OCI-LY7 (cell line): ENCODE results near the gene CNTN2. TPM values are rescaled to one million over a fixed set of nuclear protein-coding genes. Genes with fewer than 3 reads are reported as not detected.

Source experiments
- BruUV-seq: library from RNA; stranded (reverse); fragments of 400-500 nt; replicated peaks from 2 replicates; lab custom pipeline; 2021; lab: Mats Ljungman, UMichigan
- CTCF ChIA-PET: fragments of 300-600 bp; sonication (Branson Sonifier 250); formaldehyde crosslinking; loops from one replicate; lab custom pipeline; 2022; ENCODE audit warnings: antibody characterized with exemption; ENCODE audit not compliant: unreplicated experiment; lab: Charles Lee
- POLR2A ChIA-PET: fragments of 300-600 bp; sonication (Branson Sonifier 250); formaldehyde crosslinking; loops from one replicate; lab custom pipeline; 2022; ENCODE audit warnings: antibody characterized with exemption; lab: Charles Lee
- DNase-seq: peaks from one replicate; pipeline ENCODE4 v3.0.0-alpha.2; 2015; ENCODE audit warnings: low spot score
- H2AFZ ChIP-seq: fragments of 200-600 bp; sonication (generic), shearing (Covaris generic); 2 replicates; pipeline ENCODE4 v1.6.1; 2014; ENCODE audit warnings: mild to moderate bottlenecking, antibody characterized with exemption, low read length, moderate library complexity
- H3K27ac ChIP-seq: fragments of 200-600 bp; sonication (generic); 2 replicates; pipeline ENCODE4 v1.5.1; 2014; ENCODE audit warnings: mixed run types, low read depth, mild to moderate bottlenecking, moderate library complexity, low read length, inconsistent platforms; ENCODE audit not compliant: poor library complexity, severe bottlenecking
- H3K36me3 ChIP-seq: fragments of 200-600 bp; sonication (generic); 2 replicates; pipeline ENCODE4 v1.6.1; 2014; ENCODE audit warnings: mild to moderate bottlenecking, antibody characterized with exemption, low read length, moderate library complexity, mixed read lengths; ENCODE audit not compliant: insufficient read depth
- H3K4me1 ChIP-seq: fragments of 200-600 bp; sonication (generic); 2 replicates; pipeline ENCODE4 v1.5.1; 2014; ENCODE audit warnings: mild to moderate bottlenecking, low read length; ENCODE audit not compliant: insufficient read depth, poor library complexity, severe bottlenecking
- H3K4me2 ChIP-seq: fragments of 200-600 bp; sonication (generic); 2 replicates; pipeline ENCODE4 v1.6.1; 2014; ENCODE audit warnings: mild to moderate bottlenecking, low read length
- H3K4me3 ChIP-seq: fragments of 200-600 bp; sonication (generic); 2 replicates; pipeline ENCODE4 v1.5.1; 2014; ENCODE audit warnings: mild to moderate bottlenecking, low read depth, low read length; ENCODE audit not compliant: poor library complexity, severe bottlenecking
- H3K79me2 ChIP-seq: fragments of 200-600 bp; sonication (generic); 2 replicates; pipeline ENCODE4 v1.6.1; 2016; ENCODE audit warnings: low read depth, mild to moderate bottlenecking, low read length, moderate library complexity, mixed read lengths; ENCODE audit not compliant: insufficient read depth
- H3K9me2 ChIP-seq: fragments of 200-600 bp; sonication (generic); 2 replicates; pipeline ENCODE4 v1.6.1; 2016; ENCODE audit warnings: mild to moderate bottlenecking, low read length, mixed read lengths; ENCODE audit not compliant: insufficient read depth
- H3K9me3 ChIP-seq: fragments of 200-600 bp; sonication (generic); 2 replicates; pipeline ENCODE4 v1.6.1; 2014; ENCODE audit warnings: mild to moderate bottlenecking, mixed run types, low read length, mixed read lengths
- H4K20me1 ChIP-seq: fragments of 200-600 bp; sonication (generic); 2 replicates; pipeline ENCODE4 v1.6.1; 2014; ENCODE audit warnings: mild to moderate bottlenecking, antibody characterized with exemption, low read length, moderate library complexity, mixed read lengths; ENCODE audit not compliant: insufficient read depth
- EZH2phosphoT487 ChIP-seq: fragments of 200-600 bp; sonication (generic); IDR thresholded peaks from 2 replicates; pipeline ENCODE4 v1.6.1; 2018; ENCODE audit warnings: low read depth, borderline replicate concordance, mild to moderate bottlenecking, mixed run types, antibody characterized with exemption, low read length, moderate library complexity, mixed read lengths
- intact Hi-C: fragments of 100-400 bp; cut with micrococcal nuclease; formaldehyde crosslinking; loops from one replicate; pipeline ENCODE4 v1.10.0; 2022; ENCODE audit not compliant: unreplicated experiment
- total RNA-seq, 2 experiments: library from RNA; depleted of rRNA in 1 of 2; stranded (reverse); fragments of >200 nt in 1 of 2; shearing (Covaris generic) in 1 of 2; gene quantifications; 2 replicates each; pipeline ENCODE4 v1.2.3, GENCODE V29; 2014 to 2022
- TF ChIP-seq, protein P1 (sequence below): fragments of 200-600 bp; sonication (generic); conservative IDR thresholded peaks from 2 replicates; pipeline ENCODE4 v1.5.1; 2014; ENCODE audit warnings: mild to moderate bottlenecking, antibody characterized with exemption, low read length, moderate library complexity, mixed read lengths

Gene CNTN2
- total RNA-seq, 2 experiments from 2014 or later, result not detected

DNA sequence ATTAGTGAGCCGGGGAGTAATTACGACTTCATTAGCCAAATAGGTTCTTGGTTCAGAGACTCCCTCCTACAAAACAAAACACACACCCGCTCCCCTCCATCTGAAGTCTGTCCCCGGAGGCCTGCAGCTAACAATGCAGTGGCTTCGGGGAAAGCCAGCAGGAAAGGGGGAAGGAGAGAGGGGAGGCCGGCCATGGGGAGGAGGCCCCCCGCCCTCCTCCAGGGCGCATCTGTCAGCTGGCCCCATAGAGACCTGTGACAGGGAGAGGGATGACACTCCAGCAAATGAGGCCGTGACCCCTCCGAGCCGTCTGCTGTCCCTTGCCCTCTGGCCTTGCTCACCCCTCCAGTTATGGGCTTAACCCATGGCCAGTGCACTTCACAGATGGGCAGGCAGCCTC, 12.1 kb upstream of the CNTN2 start:
- POLR2A ChIA-PET, result interaction anchor here (0.6 kb wide), 1 partner anchor 446 kb away, joined by 5 read pairs; no protein-coding TSS in a partner anchor
- TF ChIP-seq, protein P1, sequence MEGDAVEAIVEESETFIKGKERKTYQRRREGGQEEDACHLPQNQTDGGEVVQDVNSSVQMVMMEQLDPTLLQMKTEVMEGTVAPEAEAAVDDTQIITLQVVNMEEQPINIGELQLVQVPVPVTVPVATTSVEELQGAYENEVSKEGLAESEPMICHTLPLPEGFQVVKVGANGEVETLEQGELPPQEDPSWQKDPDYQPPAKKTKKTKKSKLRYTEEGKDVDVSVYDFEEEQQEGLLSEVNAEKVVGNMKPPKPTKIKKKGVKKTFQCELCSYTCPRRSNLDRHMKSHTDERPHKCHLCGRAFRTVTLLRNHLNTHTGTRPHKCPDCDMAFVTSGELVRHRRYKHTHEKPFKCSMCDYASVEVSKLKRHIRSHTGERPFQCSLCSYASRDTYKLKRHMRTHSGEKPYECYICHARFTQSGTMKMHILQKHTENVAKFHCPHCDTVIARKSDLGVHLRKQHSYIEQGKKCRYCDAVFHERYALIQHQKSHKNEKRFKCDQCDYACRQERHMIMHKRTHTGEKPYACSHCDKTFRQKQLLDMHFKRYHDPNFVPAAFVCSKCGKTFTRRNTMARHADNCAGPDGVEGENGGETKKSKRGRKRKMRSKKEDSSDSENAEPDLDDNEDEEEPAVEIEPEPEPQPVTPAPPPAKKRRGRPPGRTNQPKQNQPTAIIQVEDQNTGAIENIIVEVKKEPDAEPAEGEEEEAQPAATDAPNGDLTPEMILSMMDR, result no peak
- no peak for TF ChIP-seq EZH2phosphoT487
- Histone ChIP-seq H3K36me3 (no peaks in the 10 kb centered on the region), H3K9me3 (no peaks in the 10 kb centered on the region), H3K4me1 (no peaks in the 10 kb centered on the region), H3K27ac (no peak overlapping the region), H3K79me2 (no peaks in the 10 kb centered on the region), H4K20me1 (no peaks in the 10 kb centered on the region), H3K9me2 (no peaks in the 10 kb centered on the region), H3K4me2 (no peak overlapping the region), H3K4me3 (no peak overlapping the region), H2AFZ (no peak overlapping the region)
- intact Hi-C loops, result no loop called here
- CTCF ChIA-PET, result no interaction called here
- no peak for DNase-seq
- BruUV-seq, result no TSS peak

DNA sequence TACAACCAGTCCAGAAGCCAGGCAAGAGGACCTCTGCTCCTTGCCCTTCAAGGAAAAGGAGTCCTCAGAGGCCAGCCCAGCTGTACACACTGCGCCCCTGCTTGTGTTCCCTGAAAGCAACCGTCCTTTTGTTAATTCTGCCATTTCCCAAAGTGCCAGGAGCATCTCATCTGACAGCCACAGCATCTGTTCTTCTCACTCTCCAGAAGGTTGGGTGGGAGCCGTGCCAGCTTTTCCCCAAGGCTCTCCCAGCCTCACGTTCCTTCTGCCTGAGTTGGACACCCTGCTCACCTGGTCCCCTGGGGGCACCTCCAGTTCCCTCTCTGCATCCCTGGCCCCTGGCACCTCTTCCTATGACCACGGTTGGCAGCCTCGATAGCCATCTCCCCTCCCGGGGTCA, 10.5 kb upstream of the CNTN2 start:
- no peaks in the 10 kb centered on the region for H3K4me1 ChIP-seq
- no peak overlapping the region for H3K4me3 ChIP-seq
- no peaks in the 10 kb centered on the region for H3K9me2 ChIP-seq
- no peak overlapping the region for H3K4me2 ChIP-seq
- DNase-seq, result no peak
- no peak overlapping the region for H3K27ac ChIP-seq
- H3K79me2 ChIP-seq, result no peaks in the 10 kb centered on the region
- no peak overlapping the region for H2AFZ ChIP-seq
- BruUV-seq, result no TSS peak
- H3K36me3 ChIP-seq, result no peaks in the 10 kb centered on the region
- ChIA-PET POLR2A (interaction anchor here (0.5 kb wide), 1 partner anchor 9 kb away, joined by 8 read pairs; no protein-coding TSS in a partner anchor), CTCF (no interaction called here)
- no peaks in the 10 kb centered on the region for H3K9me3 ChIP-seq
- intact Hi-C loops, result no loop called here
- TF ChIP-seq, protein P1, result no peak
- no peak for TF ChIP-seq EZH2phosphoT487
- no peaks in the 10 kb centered on the region for H4K20me1 ChIP-seq

DNA sequence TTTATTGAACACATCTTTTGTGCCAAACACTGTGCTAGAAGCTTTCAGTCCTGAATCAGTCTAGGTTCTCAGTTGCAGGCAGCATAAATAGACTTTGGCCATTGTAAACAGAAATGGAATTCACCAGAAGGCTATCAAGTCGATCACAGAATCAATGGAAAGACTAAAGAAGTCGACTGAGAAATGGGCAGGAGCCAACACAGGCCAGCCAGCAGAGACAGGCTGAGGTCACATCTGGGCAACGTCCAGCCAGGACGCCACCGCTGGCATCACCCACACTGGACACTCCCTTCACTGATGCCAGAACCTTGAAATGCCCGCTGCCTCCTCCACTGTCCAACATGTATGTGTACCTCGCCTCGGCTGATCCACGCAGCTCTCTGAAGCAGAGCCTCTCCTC, 5.5 kb upstream of the CNTN2 start:
- Histone ChIP-seq H3K79me2 (no peaks in the 10 kb centered on the region), H3K4me3 (no peak overlapping the region), H3K36me3 (no peaks in the 10 kb centered on the region), H3K9me2 (no peaks in the 10 kb centered on the region), H2AFZ (no peak overlapping the region), H4K20me1 (no peaks in the 10 kb centered on the region), H3K27ac (no peak overlapping the region), H3K4me2 (no peak overlapping the region), H3K9me3 (no peaks in the 10 kb centered on the region), H3K4me1 (no peaks in the 10 kb centered on the region)
- intact Hi-C loops, result no loop called here
- ChIA-PET POLR2A (no interaction called here), CTCF (no interaction called here)
- TF ChIP-seq, protein P1, result no peak
- no peak for TF ChIP-seq EZH2phosphoT487
- no peak for DNase-seq
- BruUV-seq, result no TSS peak
